ES-I3 (cell line): ENCODE results near the gene CD44.

Experiments
- H3K36me3 ChIP-seq: 2 replicates; pipeline ENCODE4 v1.6.1; 2013; ENCODE audit warnings: mild to moderate bottlenecking, low read length, control low read depth, moderate library complexity; ENCODE audit not compliant: insufficient read depth
- H3K4me1 ChIP-seq: 2 replicates; pipeline ENCODE4 v1.6.1; 2013; ENCODE audit warnings: mild to moderate bottlenecking, control low read depth, low read length; ENCODE audit not compliant: insufficient read depth
- H3K9ac ChIP-seq: 2 replicates; pipeline ENCODE4 v1.6.1; 2013; ENCODE audit warnings: low read depth, mild to moderate bottlenecking, low read length, moderate library complexity
- H3K9me3 ChIP-seq: 2 replicates; pipeline ENCODE4 v1.6.1; 2013; ENCODE audit warnings: mild to moderate bottlenecking, low read length, moderate library complexity; ENCODE audit not compliant: control insufficient read depth, insufficient read depth

CD44 gene

GRCh38 chr11:35274909-35275785 lies 136.2 kb downstream of the CD44 start:
- H3K9ac ChIP-seq, result no peak overlapping the region
- no peaks in the 10 kb centered on the region for H3K36me3 ChIP-seq
- no peaks in the 10 kb centered on the region for H3K9me3 ChIP-seq
- H3K4me1 ChIP-seq, result peaks cover 10% of the 10 kb centered on the region; the same call in 1 of the 2 replicates

GRCh38 chr11:35275786-35276170 lies 136.8 kb downstream of the CD44 start:
- Histone ChIP-seq H3K36me3 (no peaks in the 10 kb centered on the region), H3K9me3 (no peaks in the 10 kb centered on the region), H3K9ac (no peak overlapping the region), H3K4me1 (peaks cover 10% of the 10 kb centered on the region; the same call in 1 of the 2 replicates)

GRCh38 chr11:35276396-35277145 lies 137.6 kb downstream of the CD44 start:
- Histone ChIP-seq H3K9me3 (no peaks in the 10 kb centered on the region), H3K9ac (no peak overlapping the region), H3K4me1 (peaks cover 10% of the 10 kb centered on the region; the same call in 1 of the 2 replicates)

GRCh38 chr11:35277827-35278226 lies 138.9 kb downstream of the CD44 start:
- Histone ChIP-seq H3K9ac (no peak overlapping the region), H3K9me3 (no peaks in the 10 kb centered on the region), H3K36me3 (no peaks in the 10 kb centered on the region), H3K4me1 (peaks cover 10% of the 10 kb centered on the region; the same call in 1 of the 2 replicates)

More at GRCh38 chr11:35276396-35277145, 137.6 kb downstream of the CD44 start:
- no peaks in the 10 kb centered on the region for H3K36me3 ChIP-seq

GRCh38 chr11:35280727-35281126 lies 141.8 kb downstream of the CD44 start:
- Histone ChIP-seq H3K36me3 (no peaks in the 10 kb centered on the region), H3K9me3 (no peaks in the 10 kb centered on the region), H3K4me1 (peaks cover 3% of the 10 kb centered on the region; the same call in 1 of the 2 replicates), H3K9ac (no peak overlapping the region)

GRCh38 chr11:35281169-35281688 lies 142.3 kb downstream of the CD44 start:
- Histone ChIP-seq H3K36me3 (no peaks in the 10 kb centered on the region), H3K9me3 (no peaks in the 10 kb centered on the region), H3K9ac (no peak overlapping the region), H3K4me1 (no peaks in the 10 kb centered on the region)
